HL-60 (cell line): ENCODE measurements around the gene TRAF1.

Experiments
- DNase-seq, 2 experiments: peaks; one replicate each; pipeline ENCODE4 v3.0.0-alpha.2; 2010 to 2020; ENCODE audit warnings: low read depth in 1 of 2, low spot score in 1 of 2
- H3K27ac ChIP-seq: fragments of 250-450 bp; sonication (Bioruptor Pico); replicated peaks from 2 replicates; pipeline ENCODE4 v1.5.1; 2020; ENCODE audit warnings: mild to moderate bottlenecking, moderate library complexity
- H3K27me3 ChIP-seq: fragments of 250-450 bp; sonication (Bioruptor Pico); 2 replicates; pipeline ENCODE4 v1.5.1; 2021; ENCODE audit warnings: mild to moderate bottlenecking, moderate library complexity; ENCODE audit not compliant: insufficient read depth, poor library complexity, severe bottlenecking
- H3K4me3 ChIP-seq: replicated peaks from 2 replicates; pipeline ENCODE4 v1.5.1; 2011; ENCODE audit warnings: mild to moderate bottlenecking, control low read depth, low read length; ENCODE audit not compliant: insufficient read depth
- GABPA ChIP-seq: IDR thresholded peaks from 2 replicates; pipeline ENCODE4 v1.6.1; 2012; ENCODE audit warnings: low read depth
- POLR2AphosphoS5 ChIP-seq: IDR thresholded peaks from 2 replicates; pipeline ENCODE4 v1.6.1; 2012; ENCODE audit warnings: low read depth
- SPI1 ChIP-seq: IDR thresholded peaks from 2 replicates; pipeline ENCODE4 v1.6.1; 2012; ENCODE audit warnings: low read depth, mild to moderate bottlenecking, borderline replicate concordance
- TF ChIP-seq, protein P1 (sequence below): IDR thresholded peaks from 2 replicates; pipeline ENCODE4 v1.6.1; 2012; ENCODE audit warnings: low read depth; ENCODE audit not compliant: insufficient replicate concordance
- TF ChIP-seq, protein P2 (sequence below): IDR thresholded peaks from one replicate; pipeline ENCODE4 v1.5.1; 2011; ENCODE audit warnings: low read length, control low read depth, inconsistent platforms; ENCODE audit not compliant: insufficient read depth

Gene TRAF1

DNA sequence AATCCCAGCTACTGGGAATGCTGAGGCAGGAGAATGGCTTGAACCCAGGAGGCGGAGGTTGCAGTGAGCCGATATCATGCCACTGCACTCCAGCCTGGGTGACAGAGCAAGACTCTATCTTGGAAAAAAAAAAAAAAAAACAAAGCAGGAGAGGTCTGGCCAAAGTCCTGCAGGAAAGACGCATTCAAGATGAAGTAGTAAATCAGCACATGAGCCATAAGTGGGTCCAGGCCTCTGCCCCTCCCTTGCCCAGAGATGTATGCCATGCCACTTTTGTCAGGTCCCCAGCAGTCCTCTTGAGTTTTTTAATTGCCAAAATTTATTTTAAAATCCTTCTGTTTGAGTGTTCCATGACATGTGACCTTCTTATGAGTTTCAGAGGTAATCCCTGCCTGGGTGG, 41.1 kb downstream of the TRAF1 start:
- H3K27ac ChIP-seq, result no peak overlapping the region
- H3K4me3 ChIP-seq, result no peak overlapping the region
- DNase-seq, result no peak
- TF ChIP-seq GABPA, result no peak
- TF ChIP-seq, protein P1, sequence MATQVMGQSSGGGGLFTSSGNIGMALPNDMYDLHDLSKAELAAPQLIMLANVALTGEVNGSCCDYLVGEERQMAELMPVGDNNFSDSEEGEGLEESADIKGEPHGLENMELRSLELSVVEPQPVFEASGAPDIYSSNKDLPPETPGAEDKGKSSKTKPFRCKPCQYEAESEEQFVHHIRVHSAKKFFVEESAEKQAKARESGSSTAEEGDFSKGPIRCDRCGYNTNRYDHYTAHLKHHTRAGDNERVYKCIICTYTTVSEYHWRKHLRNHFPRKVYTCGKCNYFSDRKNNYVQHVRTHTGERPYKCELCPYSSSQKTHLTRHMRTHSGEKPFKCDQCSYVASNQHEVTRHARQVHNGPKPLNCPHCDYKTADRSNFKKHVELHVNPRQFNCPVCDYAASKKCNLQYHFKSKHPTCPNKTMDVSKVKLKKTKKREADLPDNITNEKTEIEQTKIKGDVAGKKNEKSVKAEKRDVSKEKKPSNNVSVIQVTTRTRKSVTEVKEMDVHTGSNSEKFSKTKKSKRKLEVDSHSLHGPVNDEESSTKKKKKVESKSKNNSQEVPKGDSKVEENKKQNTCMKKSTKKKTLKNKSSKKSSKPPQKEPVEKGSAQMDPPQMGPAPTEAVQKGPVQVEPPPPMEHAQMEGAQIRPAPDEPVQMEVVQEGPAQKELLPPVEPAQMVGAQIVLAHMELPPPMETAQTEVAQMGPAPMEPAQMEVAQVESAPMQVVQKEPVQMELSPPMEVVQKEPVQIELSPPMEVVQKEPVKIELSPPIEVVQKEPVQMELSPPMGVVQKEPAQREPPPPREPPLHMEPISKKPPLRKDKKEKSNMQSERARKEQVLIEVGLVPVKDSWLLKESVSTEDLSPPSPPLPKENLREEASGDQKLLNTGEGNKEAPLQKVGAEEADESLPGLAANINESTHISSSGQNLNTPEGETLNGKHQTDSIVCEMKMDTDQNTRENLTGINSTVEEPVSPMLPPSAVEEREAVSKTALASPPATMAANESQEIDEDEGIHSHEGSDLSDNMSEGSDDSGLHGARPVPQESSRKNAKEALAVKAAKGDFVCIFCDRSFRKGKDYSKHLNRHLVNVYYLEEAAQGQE, result no peak
- TF ChIP-seq, protein P2, sequence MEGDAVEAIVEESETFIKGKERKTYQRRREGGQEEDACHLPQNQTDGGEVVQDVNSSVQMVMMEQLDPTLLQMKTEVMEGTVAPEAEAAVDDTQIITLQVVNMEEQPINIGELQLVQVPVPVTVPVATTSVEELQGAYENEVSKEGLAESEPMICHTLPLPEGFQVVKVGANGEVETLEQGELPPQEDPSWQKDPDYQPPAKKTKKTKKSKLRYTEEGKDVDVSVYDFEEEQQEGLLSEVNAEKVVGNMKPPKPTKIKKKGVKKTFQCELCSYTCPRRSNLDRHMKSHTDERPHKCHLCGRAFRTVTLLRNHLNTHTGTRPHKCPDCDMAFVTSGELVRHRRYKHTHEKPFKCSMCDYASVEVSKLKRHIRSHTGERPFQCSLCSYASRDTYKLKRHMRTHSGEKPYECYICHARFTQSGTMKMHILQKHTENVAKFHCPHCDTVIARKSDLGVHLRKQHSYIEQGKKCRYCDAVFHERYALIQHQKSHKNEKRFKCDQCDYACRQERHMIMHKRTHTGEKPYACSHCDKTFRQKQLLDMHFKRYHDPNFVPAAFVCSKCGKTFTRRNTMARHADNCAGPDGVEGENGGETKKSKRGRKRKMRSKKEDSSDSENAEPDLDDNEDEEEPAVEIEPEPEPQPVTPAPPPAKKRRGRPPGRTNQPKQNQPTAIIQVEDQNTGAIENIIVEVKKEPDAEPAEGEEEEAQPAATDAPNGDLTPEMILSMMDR, result no peak
- H3K27me3 ChIP-seq, result no peaks in the 10 kb centered on the region

DNA sequence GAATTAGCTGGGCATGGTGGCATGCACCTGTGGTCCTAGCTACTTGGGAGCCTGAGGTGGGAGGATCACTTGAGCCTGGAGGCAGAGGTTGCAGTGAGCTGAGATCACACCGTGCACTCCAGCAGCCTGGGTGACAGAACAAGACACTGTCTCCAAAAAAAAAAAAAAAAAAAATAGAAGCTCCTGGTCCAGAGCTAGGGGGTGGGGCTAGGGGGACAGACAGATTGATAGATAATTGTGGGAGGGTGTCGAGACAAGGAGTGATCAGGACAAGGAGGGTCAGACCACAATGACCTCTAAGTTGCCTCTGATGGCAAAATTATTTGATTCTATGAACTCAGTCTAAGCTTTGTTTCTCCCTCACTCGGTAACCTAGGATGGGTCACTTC, 43.0 kb downstream of the TRAF1 start:
- TF ChIP-seq, protein P1, result no peak
- TF ChIP-seq SPI1 (no peak), POLR2AphosphoS5 (no peak), GABPA (no peak)
- TF ChIP-seq, protein P2, result no peak
- H3K27me3 ChIP-seq, result no peaks in the 10 kb centered on the region
- DNase-seq, result no peak
- no peak overlapping the region for H3K27ac ChIP-seq
- no peak overlapping the region for H3K4me3 ChIP-seq

DNA sequence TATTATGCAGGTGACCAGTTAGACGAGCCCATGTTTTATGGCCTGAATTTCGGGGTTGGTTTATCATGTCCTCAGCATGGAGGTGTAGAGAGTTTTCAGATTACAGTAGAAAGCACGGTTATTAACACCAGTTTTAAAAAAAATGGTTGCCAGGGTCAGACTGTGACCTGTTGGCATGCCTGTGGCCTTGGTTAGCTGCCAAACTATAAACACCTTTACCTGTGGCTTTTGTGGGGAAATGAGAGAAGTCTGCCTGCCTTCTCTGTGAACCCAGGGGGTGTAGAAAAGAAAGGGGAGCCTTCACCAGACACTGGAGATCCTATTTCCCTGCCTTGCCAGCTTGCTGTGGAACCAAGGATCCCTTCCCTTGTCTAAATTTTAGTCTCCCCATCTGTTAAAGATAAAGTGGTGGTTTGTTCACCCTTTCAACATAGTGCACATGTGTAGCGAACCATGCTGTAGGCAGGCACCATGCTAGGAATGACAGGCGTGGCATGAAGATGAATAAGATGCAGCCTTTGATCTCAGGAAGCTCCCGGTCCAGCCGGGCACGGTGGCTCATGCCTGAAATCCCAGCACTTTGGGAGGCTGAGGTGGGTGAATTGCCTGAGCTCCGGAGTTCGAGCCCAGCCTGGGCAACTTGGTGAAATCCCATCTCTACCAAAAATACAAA, 43.5 kb downstream of the TRAF1 start:
- no peak overlapping the region for H3K27ac ChIP-seq
- TF ChIP-seq, protein P1, result no peak
- TF ChIP-seq, protein P2, result no peak
- no peak for TF ChIP-seq POLR2AphosphoS5
- TF ChIP-seq GABPA, result no peak
- TF ChIP-seq SPI1, result no peak
- no peak overlapping the region for H3K4me3 ChIP-seq
- DNase-seq, result no peak
- no peaks in the 10 kb centered on the region for H3K27me3 ChIP-seq
